Left lobe of liver (tissue), 2 donors: ENCODE measurements around the gene DBH. TPM values are rescaled to one million over a fixed set of nuclear protein-coding genes. Genes with fewer than 3 reads are reported as not detected.
"Not testable (repeated sequence)": the region's sequence is repeated elsewhere in the genome, so short reads cannot be mapped to it uniquely, and the experiment has no call there.

Source experiments
- ATAC-seq: fragments of 200-7000 bp; cut with Tn5 transposase; one replicate; pipeline ENCODE4 v1.9.1; 2020; ENCODE audit warnings: mild to moderate bottlenecking, moderate library complexity
- DNase-seq: peaks from one replicate; pipeline ENCODE4 v3.0.0-alpha.2; 2020; ENCODE audit warnings: low spot score
- total RNA-seq: library from RNA; stranded (reverse); gene quantifications from one replicate; pipeline ENCODE4 v1.2.1, GENCODE V29; 2021
- donor health status: DM: no; HTN: no; CAD: no; lungs with moderate emphysema.
- donor health status: DM: no; HTN: yes; CAD: no.

DBH gene
- total RNA-seq, 1 donor from 2014 or later = 16.7 TPM

GRCh38 chr9:133621725-133622267 is 14.4 kb upstream of the DBH start:
- ATAC-seq (no peak), DNase-seq (no peak)

GRCh38 chr9:133622555-133622954 is 13.6 kb upstream of the DBH start:
- ATAC-seq (no peak), DNase-seq (no peak)

- DNase-seq, ATAC-seq: not testable (repeated sequence)
These were observed 10.2 kb upstream of the DBH start for GRCh38 chr9:133626008-133626407.

- DNase-seq (no peak), ATAC-seq (no peak)
These were observed 8.8 kb upstream of the DBH start for GRCh38 chr9:133627341-133627740.

- DNase-seq (no peak), ATAC-seq (no peak)
These were observed 7.4 kb upstream of the DBH start for GRCh38 chr9:133628766-133629165.

GRCh38 chr9:133629221-133630110 is 6.7 kb upstream of the DBH start:
- DNase-seq = no peak
- ATAC-seq = no peak

GRCh38 chr9:133631111-133631510 is 5.1 kb upstream of the DBH start:
- ATAC-seq = no peak
- no peak for DNase-seq

GRCh38 chr9:133632806-133633680 is 3.1 kb upstream of the DBH start:
- ATAC-seq = no peak

GRCh38 chr9:133633681-133634080 is 2.5 kb upstream of the DBH start:
- ATAC-seq (no peak), DNase-seq (no peak)

More at GRCh38 chr9:133632806-133633680, 3.1 kb upstream of the DBH start:
- no peak for DNase-seq

GRCh38 chr9:133634081-133634691 is 2.0 kb upstream of the DBH start:
- DNase-seq (no peak), ATAC-seq (peak; percentile 31)

GRCh38 chr9:133635098-133635497 is 1.1 kb upstream of the DBH start:
- DNase-seq (no peak), ATAC-seq (peak; percentile 17)

GRCh38 chr9:133636902-133637301 is 739 bp downstream of the DBH start:
- DNase-seq (no peak), ATAC-seq (no peak)

GRCh38 chr9:133637451-133638055 is 1.4 kb downstream of the DBH start:
- no peak for DNase-seq
- no peak for ATAC-seq

- DNase-seq = no peak
These were observed 1.9 kb downstream of the DBH start for GRCh38 chr9:133638076-133638475.

GRCh38 chr9:133638711-133639110 is 2.5 kb downstream of the DBH start:
- DNase-seq (no peak), ATAC-seq (no peak)

More at GRCh38 chr9:133638076-133638475, 1.9 kb downstream of the DBH start:
- ATAC-seq = no peak

GRCh38 chr9:133639613-133640012 is 3.5 kb downstream of the DBH start:
- DNase-seq = no peak
- no peak for ATAC-seq

- no peak for DNase-seq
These were observed 4.0 kb downstream of the DBH start for GRCh38 chr9:133640160-133640559.

GRCh38 chr9:133640580-133641395 is 4.6 kb downstream of the DBH start:
- DNase-seq = no peak

More at GRCh38 chr9:133640160-133640559, 4.0 kb downstream of the DBH start:
- ATAC-seq = no peak

GRCh38 chr9:133641396-133641655 is 5.2 kb downstream of the DBH start:
- no peak for DNase-seq
- ATAC-seq = no peak

More at GRCh38 chr9:133640580-133641395, 4.6 kb downstream of the DBH start:
- ATAC-seq = no peak
